ENCODE data around the gene EEF2K.
"Not testable (repeated sequence)": the region's sequence is repeated elsewhere in the genome, so short reads cannot be mapped to it uniquely, and the experiment has no call there.

Gene EEF2K

GRCh38 chr16:22206013-22206841, at the start of gene EEF2K:
EEF2K (plus strand) TSS chr16:22206278; CDS start chr16:22225730, 19,452 bp downstream.
- DNase-seq (ENCODE audit: low read depth in 3 of 3): peak; percentile 70 to 90 (median 71)

GRCh38 chr16:22161401-22161800, 44.7 kb upstream of the EEF2K start:
- DNase-seq (ENCODE audit: low read depth in 3 of 3): no peak

GRCh38 chr16:22161999-22162655, 44.0 kb upstream of the EEF2K start, which contains the start of gene SDR42E2:
SDR42E2 (plus strand) TSS chr16:22162506; CDS start chr16:22165583, 3,077 bp downstream.
- peak in 2 of 3 experiments; percentile 2 to 35 for DNase-seq (ENCODE audit: low read depth in 3 of 3)

- no peak for DNase-seq (ENCODE audit: low read depth in 3 of 3)
Measured at GRCh38 chr16:22162656-22163009, 43.4 kb upstream of the EEF2K start.

GRCh38 chr16:22163806-22164205, 42.3 kb upstream of the EEF2K start:
- no peak for DNase-seq (ENCODE audit: low read depth in 3 of 3)

- no peak for DNase-seq (ENCODE audit: low read depth in 3 of 3)
Measured at GRCh38 chr16:22164482-22164881, 41.6 kb upstream of the EEF2K start.

- no peak for DNase-seq (ENCODE audit: low read depth in 3 of 3)
Measured at GRCh38 chr16:22165508-22166285, 40.4 kb upstream of the EEF2K start.

GRCh38 chr16:22171953-22172352, 34.1 kb upstream of the EEF2K start:
- no peak for DNase-seq (ENCODE audit: low read depth in 3 of 3)

GRCh38 chr16:22172642-22173041, 33.4 kb upstream of the EEF2K start:
- not testable (repeated sequence) for DNase-seq (ENCODE audit: low read depth in 3 of 3)

- DNase-seq (ENCODE audit: low read depth in 3 of 3): no peak
Measured at GRCh38 chr16:22174642-22175041, 31.4 kb upstream of the EEF2K start.

GRCh38 chr16:22177968-22178930, 27.8 kb upstream of the EEF2K start:
- DNase-seq (ENCODE audit: low read depth in 3 of 3): no peak

GRCh38 chr16:22181426-22181825, 24.7 kb upstream of the EEF2K start:
- no peak for DNase-seq (ENCODE audit: low read depth in 3 of 3)

GRCh38 chr16:22181843-22182242, 24.2 kb upstream of the EEF2K start:
- no peak for DNase-seq (ENCODE audit: low read depth in 3 of 3)

- DNase-seq (ENCODE audit: low read depth in 3 of 3): no peak
Measured at GRCh38 chr16:22183335-22183734, 22.7 kb upstream of the EEF2K start.

GRCh38 chr16:22183901-22184614, 22.0 kb upstream of the EEF2K start:
- DNase-seq (ENCODE audit: low read depth in 3 of 3): no peak

- DNase-seq (ENCODE audit: low read depth in 3 of 3): no peak
Measured at GRCh38 chr16:22184615-22184968, 21.5 kb upstream of the EEF2K start.

- DNase-seq (ENCODE audit: low read depth in 3 of 3): no peak
Measured at GRCh38 chr16:22186517-22186916, 19.6 kb upstream of the EEF2K start.

- DNase-seq (ENCODE audit: low read depth in 3 of 3): no peak
Measured at GRCh38 chr16:22188267-22188594, 17.8 kb upstream of the EEF2K start.

- DNase-seq (ENCODE audit: low read depth in 3 of 3): peak; percentile 28 to 57 (median 36)
Measured at GRCh38 chr16:22188595-22189442, 17.3 kb upstream of the EEF2K start.
